Measurements from ENCODE around the gene HECW1.

DNA sequence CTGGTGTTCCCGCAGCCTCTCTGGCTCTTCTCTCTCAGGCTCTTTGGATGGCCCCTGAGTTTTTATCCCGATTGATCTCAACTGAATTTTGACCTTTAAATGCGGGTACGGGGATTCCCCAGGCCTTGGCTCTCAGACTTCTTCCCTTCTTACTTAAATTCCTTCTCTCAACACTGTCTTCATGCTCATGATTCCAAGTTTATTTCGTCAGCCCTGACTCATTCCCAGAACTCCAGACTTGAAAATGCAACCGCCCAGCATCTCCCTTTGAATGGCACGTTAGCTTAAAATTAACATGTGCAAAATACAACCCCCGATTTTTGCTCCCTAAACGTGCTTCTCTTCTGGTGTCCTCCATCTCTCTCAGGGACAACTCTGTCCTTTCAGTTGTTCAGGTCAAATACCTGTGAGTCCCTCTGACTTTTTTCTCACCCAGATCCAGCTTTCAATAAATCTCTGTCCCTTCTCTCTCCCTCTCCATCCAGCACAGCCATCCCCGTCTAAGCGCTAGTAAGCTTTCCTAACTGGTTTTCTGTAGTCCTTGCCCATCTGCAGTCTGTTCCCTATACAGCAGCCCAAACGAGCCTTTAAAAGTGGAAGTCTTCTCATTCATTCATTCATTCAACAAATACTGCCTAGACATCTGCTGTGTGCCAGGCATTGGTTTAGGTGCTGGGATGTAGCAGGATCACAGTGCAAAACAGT lies 7.1 kb downstream of the HECW1 start:
- TF ChIP-seq, protein P1, sequence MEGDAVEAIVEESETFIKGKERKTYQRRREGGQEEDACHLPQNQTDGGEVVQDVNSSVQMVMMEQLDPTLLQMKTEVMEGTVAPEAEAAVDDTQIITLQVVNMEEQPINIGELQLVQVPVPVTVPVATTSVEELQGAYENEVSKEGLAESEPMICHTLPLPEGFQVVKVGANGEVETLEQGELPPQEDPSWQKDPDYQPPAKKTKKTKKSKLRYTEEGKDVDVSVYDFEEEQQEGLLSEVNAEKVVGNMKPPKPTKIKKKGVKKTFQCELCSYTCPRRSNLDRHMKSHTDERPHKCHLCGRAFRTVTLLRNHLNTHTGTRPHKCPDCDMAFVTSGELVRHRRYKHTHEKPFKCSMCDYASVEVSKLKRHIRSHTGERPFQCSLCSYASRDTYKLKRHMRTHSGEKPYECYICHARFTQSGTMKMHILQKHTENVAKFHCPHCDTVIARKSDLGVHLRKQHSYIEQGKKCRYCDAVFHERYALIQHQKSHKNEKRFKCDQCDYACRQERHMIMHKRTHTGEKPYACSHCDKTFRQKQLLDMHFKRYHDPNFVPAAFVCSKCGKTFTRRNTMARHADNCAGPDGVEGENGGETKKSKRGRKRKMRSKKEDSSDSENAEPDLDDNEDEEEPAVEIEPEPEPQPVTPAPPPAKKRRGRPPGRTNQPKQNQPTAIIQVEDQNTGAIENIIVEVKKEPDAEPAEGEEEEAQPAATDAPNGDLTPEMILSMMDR (conservative IDR thresholded peaks at IDR 0.05) = no peak
- no peak for TF ChIP-seq EZH2 (IDR thresholded peaks at IDR 0.05; ENCODE audit: low read depth)

Measured in PC-9 (cell line).